Left kidney (tissue), 2 donors: ENCODE data around the gene SF1. TPM values are rescaled to one million over a fixed set of nuclear protein-coding genes. Genes with fewer than 3 reads are reported as not detected.
A peak's percentile ranks its signal among the peaks of the same experiment; 100 is the strongest.

Experiments used
- DNase-seq: peaks from one replicate; pipeline ENCODE4 v3.0.0-alpha.2; 2013
- polyA plus RNA-seq: library from polyadenylated mRNA; unstranded; fragments of 120-200 nt; gene quantifications from one replicate; pipeline ENCODE4 v1.2.1, GENCODE V29; 2013; ENCODE audit not compliant: insufficient read length

Gene SF1
- polyA plus RNA-seq, 1 donor = 520 TPM

- DNase-seq = no peak
Observed at GRCh38 chr11:64787526-64788320, 9.4 kb upstream of the SF1 start.

- DNase-seq = no peak
Observed at GRCh38 chr11:64786308-64786707, 8.0 kb upstream of the SF1 start.

GRCh38 chr11:64784813-64785581, 6.7 kb upstream of the SF1 start:
- no peak for DNase-seq

GRCh38 chr11:64778223-64778472, 194 bp downstream of the SF1 start:
- DNase-seq = no peak

GRCh38 chr11:64777449-64778222, 706 bp downstream of the SF1 start:
- peak; percentile 86 for DNase-seq

- DNase-seq = no peak
Observed at GRCh38 chr11:64776875-64777274, 1.5 kb downstream of the SF1 start.

GRCh38 chr11:64776425-64776824, 1.9 kb downstream of the SF1 start:
- DNase-seq = no peak

GRCh38 chr11:64774144-64774543, 4.2 kb downstream of the SF1 start:
- DNase-seq = no peak

GRCh38 chr11:64772303-64773018, 5.9 kb downstream of the SF1 start:
- DNase-seq = no peak

GRCh38 chr11:64771861-64772260, 6.5 kb downstream of the SF1 start:
- DNase-seq = no peak

GRCh38 chr11:64770120-64770519, 8.2 kb downstream of the SF1 start:
- no peak for DNase-seq

GRCh38 chr11:64769283-64769682, 9.1 kb downstream of the SF1 start:
- no peak for DNase-seq

GRCh38 chr11:64768300-64768694, 10.0 kb downstream of the SF1 start:
- no peak for DNase-seq

- no peak for DNase-seq
Observed at GRCh38 chr11:64767344-64768299, 10.7 kb downstream of the SF1 start.

GRCh38 chr11:64766881-64767280, 11.5 kb downstream of the SF1 start:
- no peak for DNase-seq

- DNase-seq = no peak
Observed at GRCh38 chr11:64765851-64766665, 12.3 kb downstream of the SF1 start.

GRCh38 chr11:64765291-64765850, 13.0 kb downstream of the SF1 start:
- DNase-seq = no peak

GRCh38 chr11:64764753-64765152, 13.6 kb downstream of the SF1 start:
- no peak for DNase-seq

GRCh38 chr11:64764040-64764611, 14.2 kb downstream of the SF1 start:
- no peak for DNase-seq
